GM10847 (cell line): ENCODE results near the gene PITPNC1.

Source experiments
- POLR2A ChIP-seq: IDR thresholded peaks from 2 replicates; pipeline ENCODE4 v1.6.1; 2011; ENCODE audit not compliant: insufficient read length; ENCODE audit errors: extremely low read depth

Gene PITPNC1

DNA sequence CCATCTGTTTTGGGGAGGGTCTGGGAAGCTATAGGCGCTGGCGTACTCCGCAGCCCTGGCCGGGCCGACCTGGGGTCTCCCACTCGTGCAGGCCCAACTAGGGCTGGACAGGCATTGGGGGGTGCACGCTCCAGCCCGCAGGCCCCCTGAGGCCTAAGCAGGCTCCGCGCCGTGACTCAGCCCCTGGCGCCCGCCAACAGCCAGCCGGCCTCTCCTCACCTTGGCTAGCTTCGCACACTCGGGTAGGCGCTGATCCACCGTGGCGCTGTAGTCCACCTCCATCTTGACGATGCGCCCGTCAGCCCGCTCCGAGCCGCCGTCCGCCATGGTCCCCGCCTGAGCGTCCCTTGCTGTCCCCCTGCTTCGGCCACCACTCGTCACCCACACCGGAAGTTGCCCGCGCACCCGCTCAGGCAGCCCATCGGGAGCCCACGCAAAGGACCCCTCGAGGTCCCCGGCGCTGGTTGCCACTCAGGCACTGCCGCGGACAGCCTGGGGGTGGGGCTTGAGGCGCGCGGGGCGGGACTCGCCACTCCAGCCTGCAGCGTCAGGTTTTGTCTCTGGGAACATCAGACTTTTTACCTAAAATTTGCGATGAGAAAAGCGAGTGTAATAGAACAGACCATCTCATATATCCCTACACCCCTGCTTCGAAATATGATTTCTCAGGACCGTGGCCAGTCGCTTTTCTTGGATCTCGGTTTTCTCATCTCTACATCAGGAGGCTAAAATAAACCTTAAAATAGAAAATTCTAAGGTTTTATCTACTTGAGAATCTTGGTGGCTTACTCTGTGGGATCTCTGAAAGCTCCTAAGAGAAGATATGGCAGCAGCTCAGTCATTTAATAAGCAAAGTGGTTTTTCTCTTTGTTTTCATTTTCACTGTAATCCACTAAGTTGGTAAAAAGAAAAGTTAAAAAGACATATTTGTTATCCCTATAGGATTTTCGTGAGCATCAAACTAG is 10.6 kb upstream of the PITPNC1 start, which contains the start of gene PSMD12:
Gene PSMD12 (minus strand): TSS at position 385 of the 965 bp plus-strand sequence. CDS start 58 bp downstream, at position 327.
- TF ChIP-seq POLR2A = peak; percentile 91

DNA sequence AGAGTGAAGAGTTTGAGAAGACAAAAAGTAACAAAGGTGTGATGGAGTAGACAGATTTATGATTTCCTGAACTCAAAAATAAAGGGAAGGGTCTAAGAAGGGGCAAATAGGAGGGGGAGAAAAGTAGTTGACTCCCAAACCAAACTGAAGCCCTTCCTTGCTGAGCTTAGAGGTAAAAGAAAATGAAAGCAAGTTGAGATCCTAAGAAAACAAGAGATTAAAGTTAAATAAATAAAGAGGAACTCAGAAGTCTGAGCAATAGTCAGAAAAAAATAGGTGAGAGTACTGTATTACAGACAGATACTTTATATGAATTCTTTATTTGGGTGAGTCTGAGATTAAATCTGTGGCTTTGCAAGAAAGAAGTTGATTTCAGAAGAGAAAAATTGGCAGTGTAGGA is 7.4 kb upstream of the PITPNC1 start:
- TF ChIP-seq POLR2A = no peak

DNA sequence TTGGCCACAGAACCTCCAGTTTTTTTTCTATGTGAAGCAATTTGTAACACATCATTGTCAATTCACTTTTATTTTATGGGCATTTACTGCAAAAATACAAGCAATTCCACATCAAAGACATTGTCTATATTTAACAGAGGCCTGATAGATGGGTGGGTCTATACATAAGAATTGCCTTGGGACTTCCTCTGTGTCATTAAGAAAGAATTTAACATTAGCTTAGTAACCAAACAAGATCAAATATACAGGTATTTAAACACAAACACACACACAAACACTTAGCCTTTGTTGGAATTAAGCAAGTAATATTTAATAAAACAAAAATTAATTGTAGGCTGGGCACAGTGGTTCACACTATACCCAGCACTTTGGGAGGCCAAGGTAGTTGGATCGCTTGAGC is 4.3 kb upstream of the PITPNC1 start:
- no peak for TF ChIP-seq POLR2A

DNA sequence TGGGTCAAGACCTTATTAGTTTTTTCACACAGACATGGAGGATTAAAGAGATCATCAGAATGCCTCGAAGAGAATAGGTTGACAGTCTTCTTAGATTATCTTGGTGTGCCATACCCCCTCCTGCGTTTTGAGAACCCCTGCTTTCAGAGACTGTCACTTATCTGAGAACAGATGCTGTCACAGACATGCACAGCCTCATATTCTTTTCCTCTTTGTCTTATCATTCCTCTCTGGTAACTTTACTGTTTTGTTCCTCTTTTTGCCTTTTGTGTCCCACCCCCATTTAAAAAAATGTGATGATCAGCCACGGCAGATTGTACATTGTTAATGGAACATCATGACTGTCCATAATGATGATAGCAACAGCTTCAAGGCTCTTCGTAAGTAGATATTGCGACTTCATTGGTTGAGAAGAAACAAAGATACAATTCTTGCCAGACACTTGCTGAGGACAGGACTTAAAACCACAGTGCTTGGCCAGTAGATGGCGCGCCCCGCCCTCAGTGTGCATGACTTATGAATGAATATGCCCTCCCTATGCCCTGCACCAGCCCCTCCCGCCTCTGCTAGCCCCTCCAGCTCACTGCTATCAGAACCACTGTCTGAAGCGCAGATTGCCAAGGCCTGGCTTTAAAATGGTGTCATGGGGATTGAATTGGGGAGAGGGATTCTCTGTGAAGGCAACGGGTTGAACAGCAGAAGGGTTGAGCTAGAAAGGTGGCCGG is 2.6 kb upstream of the PITPNC1 start:
- no peak for TF ChIP-seq POLR2A

DNA sequence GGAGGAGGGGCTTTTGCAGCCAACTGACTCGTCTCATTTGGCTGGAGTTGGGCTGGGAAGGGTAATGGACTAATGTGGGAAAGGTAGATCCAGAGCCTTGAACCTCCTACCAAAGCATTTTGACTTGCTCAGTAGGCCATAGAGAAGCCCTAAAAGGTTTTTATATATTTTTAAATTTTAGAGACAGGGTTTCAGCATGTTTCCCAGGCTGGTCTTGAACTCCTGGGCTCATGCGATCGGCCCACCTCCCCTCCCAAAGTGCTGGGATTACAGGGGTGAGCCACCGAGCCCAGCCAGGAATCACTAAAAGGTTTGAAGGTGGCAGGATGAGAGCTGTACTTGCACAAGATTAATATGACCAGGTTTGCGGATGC is 2.0 kb upstream of the PITPNC1 start:
- TF ChIP-seq POLR2A = no peak

DNA sequence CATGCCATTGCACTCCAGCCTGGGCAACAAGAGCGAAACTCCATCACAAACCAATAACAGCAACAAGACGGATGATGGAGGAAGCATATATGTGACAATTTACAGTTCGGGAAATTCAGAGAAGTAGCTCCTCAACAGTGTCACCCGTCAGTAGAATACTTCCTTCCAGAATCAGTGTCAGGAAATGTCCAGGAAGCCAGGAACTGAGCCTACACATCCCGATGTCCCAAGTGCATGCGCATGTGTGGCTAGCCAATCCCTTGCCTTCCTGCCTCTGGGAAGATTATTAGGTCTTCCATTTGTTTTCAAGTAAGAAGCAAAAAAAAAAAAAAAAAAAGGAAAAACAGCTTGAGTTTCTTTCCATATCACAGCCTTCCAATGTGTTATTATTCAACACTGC is 1.4 kb upstream of the PITPNC1 start:
- no peak for TF ChIP-seq POLR2A

DNA sequence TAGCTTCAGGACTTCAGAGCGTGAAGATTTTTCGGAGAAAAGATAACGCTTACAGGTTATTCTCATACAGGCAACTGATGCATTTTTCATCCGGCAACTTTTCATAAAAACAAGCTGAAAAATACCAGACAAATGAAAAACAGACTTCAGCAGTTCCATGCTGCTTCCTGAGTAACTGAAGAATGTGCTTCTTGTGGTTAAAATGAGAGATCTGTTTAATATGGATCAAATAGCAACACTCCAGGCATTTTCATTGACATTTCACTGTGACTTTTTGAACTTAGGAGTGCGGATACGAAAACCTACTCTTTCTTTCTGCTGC is 705 bp upstream of the PITPNC1 start:
- no peak for TF ChIP-seq POLR2A

DNA sequence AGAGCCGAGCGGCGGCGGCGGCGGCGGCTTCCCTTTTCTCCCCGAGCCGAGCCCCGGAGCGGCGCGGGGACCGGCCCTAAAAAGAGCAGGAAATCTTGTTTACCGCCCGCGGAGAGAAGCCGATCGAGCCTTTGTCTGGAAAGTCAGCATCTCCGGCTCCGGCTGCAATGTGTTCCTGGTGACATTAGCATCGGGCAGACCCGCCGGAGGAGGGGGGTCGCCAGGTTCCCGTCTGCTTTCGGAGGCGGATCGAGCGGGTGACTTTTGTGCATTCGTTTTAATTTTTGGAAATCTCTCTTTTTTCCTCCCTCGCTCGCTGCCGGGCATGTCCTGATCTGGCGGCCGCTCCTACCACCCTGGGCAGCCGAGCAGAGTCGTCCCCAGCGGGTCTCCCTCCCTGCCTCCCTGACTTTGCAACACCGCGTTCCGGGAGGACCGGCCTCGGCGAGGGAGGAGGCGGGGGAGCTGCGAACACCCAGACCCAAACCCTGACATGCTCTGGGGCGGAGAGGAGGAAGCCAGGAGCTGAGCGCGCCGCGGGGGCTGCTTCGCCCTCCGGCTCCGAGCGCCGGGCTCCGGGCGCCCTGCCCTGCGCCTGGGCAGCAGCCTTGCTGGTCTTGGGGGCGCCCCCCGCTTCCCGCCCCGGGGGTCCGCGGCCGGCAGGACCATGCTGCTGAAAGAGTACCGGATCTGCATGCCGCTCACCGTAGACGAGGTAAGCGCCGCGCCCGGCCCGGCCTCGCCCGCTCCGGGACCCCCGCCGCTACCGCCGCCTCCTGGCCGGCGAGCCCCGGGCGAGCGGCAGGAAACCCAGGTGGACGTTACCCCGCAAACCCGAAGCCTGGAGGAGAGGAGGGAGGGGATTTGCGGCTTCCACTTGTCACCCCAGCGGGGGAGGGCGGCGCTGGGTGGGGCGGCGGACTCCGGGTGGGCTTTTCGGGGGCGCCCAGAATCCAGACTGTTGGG is 690 bp downstream of the PITPNC1 start:
- no peak for TF ChIP-seq POLR2A

DNA sequence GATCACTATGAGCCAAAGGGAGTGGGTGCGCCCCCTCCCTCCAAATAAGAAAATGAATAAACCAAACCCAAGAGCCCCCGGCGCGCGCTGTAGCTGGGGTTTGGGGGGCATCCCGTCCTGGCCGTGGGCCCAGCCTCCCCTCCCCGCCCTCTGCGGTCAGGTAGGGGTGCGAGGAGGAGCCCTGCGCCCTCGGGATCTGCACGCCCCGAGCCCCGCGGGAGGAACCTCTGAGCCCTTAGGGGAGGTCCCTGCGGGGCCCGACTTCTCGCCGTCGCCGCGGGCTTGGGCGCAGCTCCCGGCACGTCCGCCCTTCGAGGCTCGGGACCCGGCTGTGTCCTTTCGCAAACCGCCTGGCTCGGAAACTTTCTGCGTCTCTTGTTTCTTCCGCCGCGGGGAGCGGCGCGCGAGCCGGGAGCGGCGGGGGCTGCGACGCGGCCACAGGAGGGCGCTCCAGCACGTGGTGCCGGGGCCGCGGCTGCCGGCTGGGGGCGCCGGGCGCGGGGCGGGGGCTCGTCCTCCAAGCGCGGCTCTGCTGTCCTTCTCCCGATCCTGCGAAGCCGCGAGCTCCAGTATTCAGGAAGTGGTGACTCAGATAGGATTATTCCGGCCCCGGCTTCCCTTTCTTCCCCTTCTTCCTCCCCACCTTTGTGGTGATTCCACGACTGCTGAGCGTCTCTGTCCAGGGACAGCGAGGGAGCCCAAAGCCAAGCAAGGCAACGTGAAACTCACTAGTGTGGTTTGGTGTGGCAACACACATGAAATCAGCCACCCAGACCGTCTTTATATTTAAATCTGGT is 1.6 kb downstream of the PITPNC1 start:
- no peak for TF ChIP-seq POLR2A

DNA sequence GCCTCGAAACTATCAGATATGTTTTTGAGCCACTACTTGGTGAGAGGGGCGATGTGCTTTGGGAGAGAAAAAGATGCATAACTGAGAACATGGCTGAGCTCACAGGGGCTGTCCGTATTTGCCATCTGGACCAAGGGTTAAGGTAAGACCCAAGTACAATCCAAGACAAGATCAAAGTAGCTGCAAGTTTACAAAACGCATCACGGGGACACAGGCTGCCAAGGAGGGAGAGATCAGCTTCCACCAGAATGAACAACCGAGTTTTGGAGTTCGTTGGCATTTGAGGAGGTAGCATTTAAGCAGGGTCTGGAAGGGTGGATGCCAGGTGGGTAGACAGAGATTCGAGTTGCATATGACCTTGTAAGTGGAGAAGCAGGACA is 2.2 kb downstream of the PITPNC1 start:
- no peak for TF ChIP-seq POLR2A

DNA sequence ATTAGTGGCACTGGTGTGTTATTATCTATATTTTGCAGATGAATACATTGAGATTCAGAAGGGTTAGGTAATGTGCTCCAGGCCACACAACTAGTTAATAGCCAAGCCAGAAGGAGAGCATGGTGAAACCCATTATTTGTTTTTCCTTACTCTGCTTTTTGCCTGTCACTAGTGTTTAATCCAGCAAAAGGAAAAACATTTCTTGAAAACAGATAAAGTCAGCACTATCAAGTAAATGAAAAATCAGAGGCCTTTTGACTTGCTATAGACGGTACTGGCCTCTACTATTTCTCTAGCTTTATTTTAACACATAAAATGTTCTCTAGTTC is 4.8 kb downstream of the PITPNC1 start:
- TF ChIP-seq POLR2A = no peak

DNA sequence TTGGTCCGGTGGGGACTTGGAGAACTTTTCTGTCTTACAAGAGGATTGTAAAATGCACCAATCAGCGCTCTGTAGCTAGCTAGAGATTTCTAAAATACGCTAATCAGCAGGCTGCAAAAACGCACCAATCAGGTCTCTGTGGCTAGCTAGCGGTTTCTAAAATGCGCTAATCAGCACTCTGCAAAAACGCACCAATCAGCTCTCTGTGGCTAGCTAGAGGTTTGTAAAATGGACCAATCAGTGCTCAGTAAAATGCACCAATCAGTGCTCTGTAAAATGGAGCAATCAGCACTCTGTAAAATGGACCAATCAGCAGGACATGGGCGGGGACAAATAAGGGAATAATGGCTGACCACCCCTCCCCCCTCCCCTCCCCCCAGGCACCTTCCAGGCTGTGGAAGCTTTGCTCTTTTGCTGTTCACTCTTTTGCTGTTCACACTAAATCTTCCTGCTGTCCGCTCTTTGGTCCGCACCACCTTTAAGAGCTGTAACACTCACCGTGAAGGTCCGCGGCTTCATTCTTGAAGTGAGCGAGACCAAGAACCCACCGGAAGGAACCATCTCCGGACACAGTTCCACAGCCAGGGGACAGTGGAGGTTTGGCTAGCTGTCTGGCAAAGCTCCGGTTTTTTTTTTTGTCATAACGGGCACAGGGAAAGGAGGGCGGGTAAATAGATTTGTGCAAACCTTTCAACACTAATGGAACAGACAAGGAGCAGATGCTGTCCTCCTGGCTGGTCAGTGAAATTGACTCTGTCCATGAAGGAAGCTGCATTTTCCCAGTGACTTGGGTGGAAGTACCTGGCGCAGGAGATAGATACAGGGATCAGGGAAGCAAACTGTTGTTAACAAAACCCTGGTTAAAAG is 8.3 kb downstream of the PITPNC1 start:
- TF ChIP-seq POLR2A = no peak

DNA sequence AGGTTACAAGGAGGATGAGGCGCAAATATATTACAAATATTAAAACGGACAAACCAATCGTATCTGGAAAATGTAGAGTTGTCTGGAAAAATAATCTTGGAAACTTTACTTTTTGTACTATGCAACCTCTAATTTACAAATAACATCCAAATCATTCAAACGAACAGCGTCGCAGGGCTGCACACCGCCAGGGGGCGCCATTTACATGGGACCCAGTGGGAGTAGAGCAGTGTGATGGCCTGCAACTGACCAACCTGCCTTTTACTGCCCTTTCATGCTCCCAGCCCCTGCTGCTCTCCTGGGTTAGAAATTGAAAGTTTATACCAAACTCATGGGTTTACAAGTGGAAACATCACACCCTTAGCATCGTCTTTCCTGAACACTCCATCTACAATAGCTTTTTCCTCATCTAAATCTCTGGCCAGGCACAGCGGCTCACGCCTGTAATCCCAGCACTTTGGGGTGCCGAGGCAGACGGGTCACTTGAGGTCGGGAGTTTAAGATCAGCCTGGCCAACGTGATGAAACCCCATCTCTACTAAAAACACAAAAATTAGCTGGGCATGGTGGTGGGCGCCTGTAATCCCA is 10.0 kb downstream of the PITPNC1 start:
- no peak for TF ChIP-seq POLR2A
